ENCODE results near the gene NMT2. TPM values are rescaled to one million over a fixed set of nuclear protein-coding genes. Genes with fewer than 3 reads are reported as not detected.
A peak's percentile ranks its signal among the peaks of the same experiment; 100 is the strongest.

NMT2 gene
- total and polyA plus RNA-seq, 2 donors, result 19.6 to 31.1 TPM

DNA sequence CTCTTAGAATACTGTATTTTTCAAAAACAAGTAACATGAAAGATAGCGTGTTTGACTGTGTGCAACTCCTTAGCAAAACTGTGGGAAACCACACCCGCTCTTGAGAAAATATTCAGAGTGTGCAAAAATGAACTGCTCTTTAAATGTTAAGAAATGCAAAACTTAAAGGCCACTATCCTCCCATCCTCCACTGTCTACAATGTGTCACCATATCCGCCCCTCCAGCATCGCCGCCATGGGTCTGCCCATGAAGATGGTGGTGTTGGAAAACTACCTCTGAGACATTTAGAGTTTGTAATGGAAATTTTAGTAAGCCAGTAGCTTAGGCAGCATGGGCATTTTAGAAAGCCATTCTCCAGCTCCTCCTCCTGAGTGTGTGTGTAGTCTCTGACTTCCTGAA, 20.1 kb upstream of the NMT2 start:
- Histone ChIP-seq H3K27me3 (ENCODE audit: control insufficient read depth in 2 of 2, insufficient read depth in 1 of 2, low read length in 1 of 2) (no peaks in the 10 kb centered on the region), H3K4me3 (ENCODE audit: low read length in 2 of 2) (no peak overlapping the region), H3K4me1 (ENCODE audit: control insufficient read depth in 2 of 2, insufficient read depth in 2 of 2, low read length in 2 of 2) (peaks cover 4 to 5% of the 10 kb centered on the region in 2 donors), H3K9me3 (ENCODE audit: control insufficient read depth in 2 of 2, insufficient read depth in 1 of 2, low read length in 1 of 2) (peaks cover 0 to 8% of the 10 kb centered on the region in 2 donors), H3K36me3 (ENCODE audit: control insufficient read depth in 2 of 2, insufficient read depth in 2 of 2, low read length in 1 of 2) (no peaks in the 10 kb centered on the region), H3K27ac (ENCODE audit: low read depth in 1 of 2, low read length in 1 of 2) (peak overlapping the region in 1 of 2 donors; percentile 12)
- peak in 1 of 9 donors; percentile 50 for DNase-seq (ENCODE audit: low read depth in 6 of 9, low spot score in 9 of 9)
- WGBS, result 87% methylated on average over 5 of the region's 5 CpGs

DNA sequence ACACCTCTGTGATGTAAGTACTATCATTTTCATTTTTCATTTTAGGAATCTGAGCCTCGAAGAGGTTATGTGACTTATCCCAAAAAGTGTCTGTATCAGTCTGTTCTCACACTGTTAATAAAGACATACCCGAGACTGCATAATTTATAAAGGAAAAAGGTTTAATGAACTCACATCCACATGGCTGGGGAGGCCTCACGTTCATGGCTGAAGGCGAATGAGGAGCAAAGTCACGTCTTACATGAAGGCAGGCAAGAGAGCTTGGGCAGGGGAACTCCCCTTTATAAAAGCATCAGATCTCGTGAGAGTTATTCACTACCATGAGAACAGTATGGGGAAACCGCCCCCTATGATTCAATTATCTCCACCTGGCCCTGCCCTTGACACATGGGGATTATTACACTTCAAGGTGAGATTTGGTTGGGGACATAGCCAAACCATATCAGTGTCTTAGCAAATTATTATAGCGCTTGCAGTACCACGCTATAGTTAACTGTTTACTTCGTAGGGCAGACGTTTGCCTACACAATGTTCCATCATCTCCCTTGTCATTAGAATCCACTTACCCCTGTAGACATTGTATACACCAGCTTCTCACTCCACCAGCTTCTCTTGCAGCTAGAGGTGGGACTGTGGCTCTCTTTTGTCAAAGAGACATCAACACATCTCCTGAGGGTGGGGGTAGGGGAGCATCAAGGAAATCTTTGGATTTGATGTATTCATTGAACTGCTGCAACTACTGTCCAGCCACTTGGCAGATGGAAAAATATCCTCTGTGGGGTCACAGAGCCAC, 15.4 kb upstream of the NMT2 start:
- DNase-seq (ENCODE audit: low read depth in 6 of 9, low spot score in 9 of 9), result no peak
- Histone ChIP-seq H3K4me3 (ENCODE audit: low read length in 2 of 2) (no peak overlapping the region), H3K36me3 (ENCODE audit: control insufficient read depth in 2 of 2, insufficient read depth in 2 of 2, low read length in 1 of 2) (no peaks in the 10 kb centered on the region), H3K4me1 (ENCODE audit: control insufficient read depth in 2 of 2, insufficient read depth in 2 of 2, low read length in 2 of 2) (peaks cover 4 to 5% of the 10 kb centered on the region in 2 donors), H3K27me3 (ENCODE audit: control insufficient read depth in 2 of 2, insufficient read depth in 1 of 2, low read length in 1 of 2) (no peaks in the 10 kb centered on the region), H3K27ac (ENCODE audit: low read depth in 1 of 2, low read length in 1 of 2) (no peak overlapping the region), H3K9me3 (ENCODE audit: control insufficient read depth in 2 of 2, insufficient read depth in 1 of 2, low read length in 1 of 2) (peaks cover 0 to 8% of the 10 kb centered on the region in 2 donors)
- WGBS, result 96% methylated on average over 11 of the region's 11 CpGs

DNA sequence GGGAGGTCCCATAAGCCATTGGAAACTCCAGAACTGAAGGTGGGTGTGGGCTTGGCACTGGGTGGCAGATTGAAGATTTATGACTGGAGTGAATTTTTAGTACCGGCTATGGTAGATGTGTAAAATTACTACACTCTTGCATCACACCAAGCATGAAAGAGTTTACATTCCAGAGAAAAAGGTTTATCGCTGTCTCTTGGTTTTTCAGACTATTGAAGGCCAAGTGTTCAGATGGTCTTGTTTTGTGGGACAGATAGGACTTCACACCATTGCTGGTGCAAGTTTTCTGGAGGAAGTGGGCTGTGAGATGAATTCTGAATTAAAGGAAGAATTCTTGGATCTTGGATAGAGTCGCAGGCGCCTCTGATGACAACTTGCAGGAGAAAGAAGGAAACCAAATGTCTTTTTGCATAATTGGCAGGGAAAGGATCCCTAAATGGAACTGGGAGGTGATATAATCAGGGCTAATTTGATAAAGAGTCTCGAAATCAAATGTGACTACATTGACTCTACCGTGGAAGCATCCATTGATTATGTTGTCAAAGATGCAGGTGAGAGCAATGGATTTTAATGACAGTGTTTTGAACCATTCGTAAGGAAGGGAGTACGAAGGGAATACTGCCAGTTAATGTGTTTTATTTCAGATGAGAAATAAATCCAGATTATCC, 14.2 kb upstream of the NMT2 start:
- H3K27ac ChIP-seq (ENCODE audit: low read depth in 1 of 2, low read length in 1 of 2), result no peak overlapping the region
- WGBS, result 94% methylated on average over 8 of the region's 8 CpGs

DNA sequence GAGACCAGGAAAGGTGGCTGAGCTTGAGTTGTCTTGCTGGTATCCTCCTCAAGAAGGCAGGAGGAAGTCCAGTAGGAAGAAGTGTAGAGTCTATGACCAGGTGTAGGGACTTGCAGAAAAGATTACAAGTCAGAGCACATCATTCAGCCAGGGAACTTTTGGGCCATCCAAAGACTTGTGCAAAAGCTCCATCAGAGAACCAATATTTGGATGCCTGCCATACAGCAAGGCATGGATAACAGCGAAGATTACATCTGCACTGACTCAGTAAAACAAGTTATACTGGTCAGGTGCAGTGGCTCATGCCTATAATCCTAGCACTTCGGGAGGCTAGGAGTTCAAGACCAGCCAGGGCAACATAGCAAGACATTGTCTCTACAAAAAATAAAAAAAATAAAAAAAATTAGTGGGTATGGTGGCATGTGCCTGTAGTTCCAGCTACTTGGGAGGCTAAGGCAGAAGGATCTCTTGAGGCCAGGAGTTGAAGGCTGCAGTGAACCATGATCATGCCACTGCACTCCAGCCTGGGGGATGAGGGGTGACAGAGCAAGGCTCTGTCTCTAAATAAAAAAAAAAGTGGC, 13.2 kb upstream of the NMT2 start:
- H3K4me3 ChIP-seq (ENCODE audit: low read length in 2 of 2), result no peak overlapping the region
- peaks cover 0 to 8% of the 10 kb centered on the region in 2 donors for H3K9me3 ChIP-seq (ENCODE audit: control insufficient read depth in 2 of 2, insufficient read depth in 1 of 2, low read length in 1 of 2)
- peaks cover 4 to 5% of the 10 kb centered on the region in 2 donors for H3K4me1 ChIP-seq (ENCODE audit: control insufficient read depth in 2 of 2, insufficient read depth in 2 of 2, low read length in 2 of 2)
- DNase-seq (ENCODE audit: low read depth in 6 of 9, low spot score in 9 of 9), result no peak
- no peaks in the 10 kb centered on the region for H3K27me3 ChIP-seq (ENCODE audit: control insufficient read depth in 2 of 2, insufficient read depth in 1 of 2, low read length in 1 of 2)
- H3K36me3 ChIP-seq (ENCODE audit: control insufficient read depth in 2 of 2, insufficient read depth in 2 of 2, low read length in 1 of 2), result no peaks in the 10 kb centered on the region
- H3K27ac ChIP-seq (ENCODE audit: low read depth in 1 of 2, low read length in 1 of 2), result no peak overlapping the region
- 96% methylated on average over 2 of the region's 2 CpGs for WGBS

More for the DNA sequence above, 14.2 kb upstream of the NMT2 start:
- no peaks in the 10 kb centered on the region for H3K27me3 ChIP-seq (ENCODE audit: control insufficient read depth in 2 of 2, insufficient read depth in 1 of 2, low read length in 1 of 2)
- DNase-seq (ENCODE audit: low read depth in 6 of 9, low spot score in 9 of 9), result no peak
- H3K4me3 ChIP-seq (ENCODE audit: low read length in 2 of 2), result no peak overlapping the region
- peaks cover 0 to 8% of the 10 kb centered on the region in 2 donors for H3K9me3 ChIP-seq (ENCODE audit: control insufficient read depth in 2 of 2, insufficient read depth in 1 of 2, low read length in 1 of 2)
- no peaks in the 10 kb centered on the region for H3K36me3 ChIP-seq (ENCODE audit: control insufficient read depth in 2 of 2, insufficient read depth in 2 of 2, low read length in 1 of 2)
- H3K4me1 ChIP-seq (ENCODE audit: control insufficient read depth in 2 of 2, insufficient read depth in 2 of 2, low read length in 2 of 2), result peaks cover 4 to 5% of the 10 kb centered on the region in 2 donors

DNA sequence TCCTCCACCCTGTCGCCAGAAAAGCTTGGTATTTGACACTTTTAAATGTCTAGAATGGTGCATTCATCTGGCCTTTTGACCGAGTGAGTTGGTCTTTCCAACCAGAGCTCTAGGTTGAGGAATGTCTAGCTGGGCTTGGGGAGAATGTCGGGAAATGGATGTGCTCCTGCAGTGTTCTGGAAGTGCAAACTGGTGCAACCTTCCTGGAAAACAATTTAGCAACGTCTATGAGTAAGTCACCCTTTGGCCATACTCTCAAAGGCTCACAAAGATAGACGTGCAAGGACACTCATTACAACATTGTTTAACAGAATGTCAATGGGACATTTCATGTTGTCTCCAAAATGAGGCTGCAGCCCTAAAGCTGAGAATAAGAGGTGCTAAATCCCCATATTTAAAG, 12.2 kb upstream of the NMT2 start:
- DNase-seq (ENCODE audit: low read depth in 6 of 9, low spot score in 9 of 9), result no peak
- no peaks in the 10 kb centered on the region for H3K36me3 ChIP-seq (ENCODE audit: control insufficient read depth in 2 of 2, insufficient read depth in 2 of 2, low read length in 1 of 2)
- H3K4me3 ChIP-seq (ENCODE audit: low read length in 2 of 2), result no peak overlapping the region
- peaks cover 4 to 5% of the 10 kb centered on the region in 2 donors for H3K4me1 ChIP-seq (ENCODE audit: control insufficient read depth in 2 of 2, insufficient read depth in 2 of 2, low read length in 2 of 2)
- 94% methylated on average over 5 of the region's 5 CpGs for WGBS
- H3K27me3 ChIP-seq (ENCODE audit: control insufficient read depth in 2 of 2, insufficient read depth in 1 of 2, low read length in 1 of 2), result no peaks in the 10 kb centered on the region
- H3K27ac ChIP-seq (ENCODE audit: low read depth in 1 of 2, low read length in 1 of 2), result no peak overlapping the region
- peaks cover 0 to 8% of the 10 kb centered on the region in 2 donors for H3K9me3 ChIP-seq (ENCODE audit: control insufficient read depth in 2 of 2, insufficient read depth in 1 of 2, low read length in 1 of 2)

DNA sequence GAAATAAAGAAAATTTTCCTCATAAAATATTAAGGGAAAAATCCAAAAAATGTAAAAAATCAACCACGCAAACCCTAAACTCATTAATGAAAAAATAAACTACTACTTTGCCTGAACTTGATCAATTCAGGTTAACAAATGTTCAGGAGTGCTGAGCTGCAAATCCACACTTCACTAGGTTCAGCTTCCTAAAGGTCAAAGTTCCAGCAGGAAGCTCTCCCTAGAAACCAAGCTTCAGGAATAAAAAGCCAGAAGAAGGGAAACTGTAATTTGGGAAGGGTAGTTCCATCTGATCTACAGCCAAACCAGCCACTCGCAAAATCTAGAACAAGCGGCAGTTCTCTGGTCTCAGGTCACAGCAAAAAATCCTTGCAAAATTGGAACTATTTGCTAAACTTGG, 7.8 kb upstream of the NMT2 start:
- no peaks in the 10 kb centered on the region for H3K36me3 ChIP-seq (ENCODE audit: control insufficient read depth in 2 of 2, insufficient read depth in 2 of 2, low read length in 1 of 2)
- H3K4me3 ChIP-seq (ENCODE audit: low read length in 2 of 2), result no peak overlapping the region
- H3K27ac ChIP-seq (ENCODE audit: low read depth in 1 of 2, low read length in 1 of 2), result no peak overlapping the region
- no peaks in the 10 kb centered on the region for H3K9me3 ChIP-seq (ENCODE audit: control insufficient read depth in 2 of 2, insufficient read depth in 1 of 2, low read length in 1 of 2)
- 96% methylated on average over 3 of the region's 3 CpGs for WGBS
- no peaks in the 10 kb centered on the region for H3K27me3 ChIP-seq (ENCODE audit: control insufficient read depth in 2 of 2, insufficient read depth in 1 of 2, low read length in 1 of 2)
- no peak for DNase-seq (ENCODE audit: low read depth in 6 of 9, low spot score in 9 of 9)
- peaks cover 10 to 16% of the 10 kb centered on the region in 2 donors for H3K4me1 ChIP-seq (ENCODE audit: control insufficient read depth in 2 of 2, insufficient read depth in 2 of 2, low read length in 2 of 2)

DNA sequence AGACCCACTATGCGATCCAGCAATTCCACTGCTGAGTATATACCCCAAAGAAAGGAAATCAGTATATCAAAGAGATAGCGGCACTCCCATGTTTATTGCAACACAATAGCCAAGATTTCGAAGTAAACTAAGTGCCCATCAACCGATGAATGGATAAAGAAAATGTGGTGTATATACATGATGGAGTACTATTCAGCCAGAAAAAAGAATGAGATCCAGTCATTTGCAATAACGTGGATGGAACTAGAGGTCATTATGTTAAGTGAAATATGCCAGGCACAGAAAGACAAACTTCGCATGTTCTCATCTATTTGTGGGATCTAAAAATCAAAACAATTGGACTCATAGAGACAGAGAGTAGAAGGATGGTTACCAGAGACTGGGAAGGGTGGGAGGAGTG, 7.1 kb upstream of the NMT2 start:
- no peaks in the 10 kb centered on the region for H3K36me3 ChIP-seq (ENCODE audit: control insufficient read depth in 2 of 2, insufficient read depth in 2 of 2, low read length in 1 of 2)
- no peak overlapping the region for H3K27ac ChIP-seq (ENCODE audit: low read depth in 1 of 2, low read length in 1 of 2)
- H3K27me3 ChIP-seq (ENCODE audit: control insufficient read depth in 2 of 2, insufficient read depth in 1 of 2, low read length in 1 of 2), result no peaks in the 10 kb centered on the region
- 96% methylated on average over 6 of the region's 6 CpGs for WGBS
- H3K4me1 ChIP-seq (ENCODE audit: control insufficient read depth in 2 of 2, insufficient read depth in 2 of 2, low read length in 2 of 2), result peaks cover 10 to 23% of the 10 kb centered on the region in 2 donors
- no peak for DNase-seq (ENCODE audit: low read depth in 6 of 9, low spot score in 9 of 9)
- no peaks in the 10 kb centered on the region for H3K9me3 ChIP-seq (ENCODE audit: control insufficient read depth in 2 of 2, insufficient read depth in 1 of 2, low read length in 1 of 2)
- H3K4me3 ChIP-seq (ENCODE audit: low read length in 2 of 2), result no peak overlapping the region

DNA sequence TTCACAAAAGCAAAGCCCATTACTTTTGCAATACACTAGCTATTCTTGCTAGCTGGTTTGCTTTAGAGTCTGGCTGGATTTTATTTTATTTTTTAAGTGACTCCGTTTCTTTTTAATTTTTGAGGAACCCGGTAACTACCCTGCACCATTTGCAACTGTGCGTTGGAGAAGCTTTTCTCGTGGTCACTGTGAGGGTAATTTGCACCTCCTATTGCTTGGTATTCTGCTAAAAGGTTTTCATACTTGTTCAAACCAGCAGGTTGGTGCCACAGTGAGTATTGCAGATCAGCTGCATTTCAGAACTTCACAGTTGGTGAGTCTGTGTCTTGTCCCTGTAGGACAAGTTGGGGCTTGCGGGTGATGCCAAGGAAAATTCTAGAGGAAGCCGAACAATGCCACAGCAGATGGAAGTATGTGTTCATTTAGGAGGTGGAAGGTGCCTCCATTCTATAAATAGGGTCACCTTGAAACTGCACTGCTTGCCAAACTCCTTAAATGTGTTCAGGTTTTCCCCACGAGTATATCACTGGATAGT, 3.9 kb upstream of the NMT2 start:
- no peak overlapping the region for H3K27ac ChIP-seq (ENCODE audit: low read depth in 1 of 2, low read length in 1 of 2)
- 78% methylated on average over 7 of the region's 7 CpGs for WGBS
- no peak overlapping the region for H3K4me3 ChIP-seq (ENCODE audit: low read length in 2 of 2)
- no peaks in the 10 kb centered on the region for H3K9me3 ChIP-seq (ENCODE audit: control insufficient read depth in 2 of 2, insufficient read depth in 1 of 2, low read length in 1 of 2)
- no peaks in the 10 kb centered on the region for H3K27me3 ChIP-seq (ENCODE audit: control insufficient read depth in 2 of 2, insufficient read depth in 1 of 2, low read length in 1 of 2)
- H3K36me3 ChIP-seq (ENCODE audit: control insufficient read depth in 2 of 2, insufficient read depth in 2 of 2, low read length in 1 of 2), result no peaks in the 10 kb centered on the region
- peaks cover 16 to 41% of the 10 kb centered on the region in 2 donors for H3K4me1 ChIP-seq (ENCODE audit: control insufficient read depth in 2 of 2, insufficient read depth in 2 of 2, low read length in 2 of 2)
- peak in 1 of 9 donors; percentile 28 for DNase-seq (ENCODE audit: low read depth in 6 of 9, low spot score in 9 of 9)
